Mesenchymal stem cell (in vitro differentiated cells and primary cell): ENCODE measurements around the gene SLC9A4. TPM values are rescaled to one million over a fixed set of nuclear protein-coding genes. Genes with fewer than 3 reads are reported as not detected.

ENCODE experiments used
- DNase-seq: peaks from one replicate; pipeline ENCODE4 v3.0.0-alpha.2; 2013
- H2AFZ ChIP-seq: one replicate; pipeline ENCODE4 v1.6.1; 2013; ENCODE audit warnings: low read depth, mild to moderate bottlenecking, control low read depth, inconsistent platforms, low read length, moderate library complexity
- H2AK5ac ChIP-seq: 2 replicates; pipeline ENCODE4 v1.6.1; 2013; ENCODE audit warnings: low read length, moderate library complexity, mild to moderate bottlenecking, inconsistent platforms; ENCODE audit not compliant: severe bottlenecking
- H2BK120ac ChIP-seq: one replicate; pipeline ENCODE4 v1.6.1; 2013; ENCODE audit warnings: low read depth, mild to moderate bottlenecking, inconsistent platforms, low read length, moderate library complexity
- H2BK12ac ChIP-seq, 2 experiments: one replicate each; pipeline ENCODE4 v1.6.1; 2013; ENCODE audit warnings: inconsistent platforms in 2 of 2, low read length in 2 of 2, mild to moderate bottlenecking in 2 of 2, moderate library complexity in 2 of 2, control low read depth in 1 of 2
- H2BK15ac ChIP-seq: one replicate; pipeline ENCODE4 v1.6.1; 2013; ENCODE audit warnings: mild to moderate bottlenecking, low read depth, inconsistent platforms; ENCODE audit not compliant: poor library complexity, severe bottlenecking
- H2BK5ac ChIP-seq: 2 replicates; pipeline ENCODE4 v1.6.1; 2013; ENCODE audit warnings: low read depth, mild to moderate bottlenecking, low read length, control low read depth, inconsistent platforms; ENCODE audit not compliant: poor library complexity, severe bottlenecking
- H3K14ac ChIP-seq, 2 experiments: one replicate each; pipeline ENCODE4 v1.6.1; 2013; ENCODE audit warnings: inconsistent platforms in 2 of 2, low read length in 2 of 2, control low read depth in 1 of 2, mild to moderate bottlenecking in 1 of 2, moderate library complexity in 1 of 2
- H3K18ac ChIP-seq, 2 experiments: one replicate each; pipeline ENCODE4 v1.6.1; 2013; ENCODE audit warnings: inconsistent platforms in 2 of 2, low read length in 2 of 2, control low read depth in 1 of 2, low read depth in 1 of 2, mild to moderate bottlenecking in 1 of 2
- H3K23ac ChIP-seq, 2 experiments: one replicate each; pipeline ENCODE4 v1.6.1; 2013; ENCODE audit warnings: inconsistent platforms in 2 of 2, low read length in 2 of 2, mild to moderate bottlenecking in 2 of 2, moderate library complexity in 2 of 2, control low read depth in 1 of 2
- H3K27ac ChIP-seq: 2 replicates; pipeline ENCODE4 v1.5.1; 2013; ENCODE audit warnings: mild to moderate bottlenecking, moderate library complexity, low read length, control low read depth, inconsistent platforms; ENCODE audit not compliant: poor library complexity, severe bottlenecking
- H3K27me3 ChIP-seq, 2 experiments: 2 replicates each; pipeline versions ENCODE4 v1.6.1 to v1.7.0; 2013; ENCODE audit warnings: low read length in 2 of 2, mild to moderate bottlenecking in 2 of 2, moderate library complexity in 2 of 2, control low read depth in 1 of 2, inconsistent platforms in 1 of 2; ENCODE audit not compliant: control insufficient read depth in 1 of 2, insufficient read depth in 1 of 2
- H3K36me3 ChIP-seq, 2 experiments: 2 replicates each; pipeline versions ENCODE4 v1.6.1 to v1.7.0; 2013; ENCODE audit warnings: low read length in 2 of 2, control low read depth in 1 of 2, inconsistent platforms in 1 of 2, low read depth in 1 of 2, mild to moderate bottlenecking in 1 of 2; ENCODE audit not compliant: insufficient read depth in 2 of 2, control insufficient read depth in 1 of 2
- H3K4ac ChIP-seq, 2 experiments: one replicate each; pipeline ENCODE4 v1.6.1; 2013; ENCODE audit warnings: inconsistent platforms in 2 of 2, low read length in 2 of 2, mild to moderate bottlenecking in 2 of 2, moderate library complexity in 2 of 2, control low read depth in 1 of 2, low read depth in 1 of 2
- H3K4me1 ChIP-seq: 2 replicates; pipeline ENCODE4 v1.6.1; 2013; ENCODE audit warnings: low read depth, low read length, control low read depth; ENCODE audit not compliant: control insufficient read depth, insufficient read depth
- H3K4me2 ChIP-seq: 2 replicates; pipeline ENCODE4 v1.6.1; 2013; ENCODE audit warnings: low read length, mild to moderate bottlenecking, inconsistent platforms; ENCODE audit not compliant: poor library complexity, severe bottlenecking
- H3K4me3 ChIP-seq, 2 experiments: 2 replicates each; pipeline versions ENCODE4 v1.5.1 to v1.7.0; 2013; ENCODE audit warnings: low read length in 2 of 2, mild to moderate bottlenecking in 2 of 2, control low read depth in 1 of 2, low read depth in 1 of 2; ENCODE audit not compliant: insufficient read depth in 1 of 2
- H3K79me1 ChIP-seq: replicated peaks from 2 replicates; pipeline ENCODE4 v1.6.1; 2013; ENCODE audit warnings: mild to moderate bottlenecking, control low read depth, low read length, inconsistent platforms; ENCODE audit not compliant: poor library complexity, severe bottlenecking
- H3K9ac ChIP-seq: 2 replicates; pipeline ENCODE4 v1.7.0; 2013; ENCODE audit warnings: mild to moderate bottlenecking, low read length, moderate library complexity
- H3K9me3 ChIP-seq: 2 replicates; pipeline ENCODE4 v1.7.0; 2013; ENCODE audit warnings: mild to moderate bottlenecking, low read length; ENCODE audit not compliant: control insufficient read depth
- H4K8ac ChIP-seq: one replicate; pipeline ENCODE4 v1.6.1; 2013; ENCODE audit warnings: inconsistent platforms, mild to moderate bottlenecking, low read length, moderate library complexity
- H4K91ac ChIP-seq: one replicate; pipeline ENCODE4 v1.6.1; 2013; ENCODE audit warnings: mild to moderate bottlenecking, low read length, inconsistent platforms
- WGBS: methylation state at CpG from one replicate; pipeline ENCODE4 v1.1.7; 2013; ENCODE audit warnings: mixed read lengths; 5-methylcytosine and 5-hydroxymethylcytosine counted together
- small RNA-seq: library from polyadenylated mRNA; stranded (forward); fragments of <200 nt; extraction: miRNeasy Mini kit (QIAGEN cat#:217004); gene quantifications from one replicate; pipeline ENCODE3, GENCODE V24; 2013; ENCODE audit warnings: low read depth

Gene SLC9A4

GRCh38 chr2:102581911-102582310, 108.9 kb downstream of the SLC9A4 start:
- Histone ChIP-seq H3K4me1 (no peaks in the 10 kb centered on the region), H4K91ac (no peak overlapping the region), H3K36me3 (no peaks in the 10 kb centered on the region), H2BK12ac (no peak overlapping the region), H3K79me1 (no peaks in the 10 kb centered on the region), H3K4me3 (peak overlapping the region in 1 of 2 experiments; percentile 42), H2AK5ac (no peak overlapping the region), H3K4me2 (no peak overlapping the region), H3K27ac (no peak overlapping the region), H3K18ac (no peak overlapping the region), H3K9me3 (no peaks in the 10 kb centered on the region), H4K8ac (no peak overlapping the region), H3K9ac (peak overlapping the region; percentile 31), H2BK120ac (no peak overlapping the region), H3K4ac (no peak overlapping the region), H2BK5ac (no peak overlapping the region), H3K14ac (no peak overlapping the region), H2AFZ (no peak overlapping the region), H3K27me3 (no peaks in the 10 kb centered on the region), H2BK15ac (no peak overlapping the region), H3K23ac (no peak overlapping the region)
- no peak for DNase-seq

- no peaks in the 10 kb centered on the region for H3K79me1 ChIP-seq
- no peaks in the 10 kb centered on the region for H3K36me3 ChIP-seq
- no peak for DNase-seq
- no peak overlapping the region for H4K8ac ChIP-seq
- no peak overlapping the region for H2BK12ac ChIP-seq
- H4K91ac ChIP-seq, result no peak overlapping the region
- H3K4me3 ChIP-seq, result no peak overlapping the region
- H3K27ac ChIP-seq, result no peak overlapping the region
- H3K18ac ChIP-seq, result no peak overlapping the region
- no peaks in the 10 kb centered on the region for H3K9me3 ChIP-seq
- H2AFZ ChIP-seq, result no peak overlapping the region
- no peak overlapping the region for H3K9ac ChIP-seq
- no peak overlapping the region for H2BK15ac ChIP-seq
- no peaks in the 10 kb centered on the region for H3K27me3 ChIP-seq
- no peak overlapping the region for H3K23ac ChIP-seq
- no peaks in the 10 kb centered on the region for H3K4me1 ChIP-seq
- H2BK5ac ChIP-seq, result no peak overlapping the region
- H3K4me2 ChIP-seq, result no peak overlapping the region
- WGBS, result no CpG with 5 or more reads among the region's 2 CpGs
- H3K14ac ChIP-seq, result no peak overlapping the region
- no peak overlapping the region for H3K4ac ChIP-seq
- no peak overlapping the region for H2AK5ac ChIP-seq
- no peak overlapping the region for H2BK120ac ChIP-seq
These were observed 109.8 kb downstream of the SLC9A4 start for GRCh38 chr2:102582845-102583244.

Small RNA genes within 50 kb of the gene (small RNA-seq; reads per million reads assigned to genes)
- not detected for gene MIR4772
